Fibroblast of lung (primary cell): Measurements from ENCODE around the gene ZNF530.

Source experiments
- CTCF ChIP-seq, 2 donors: IDR thresholded peaks in 1 of 2; conservative IDR thresholded peaks in 1 of 2; 1 replicate in 1 of 2; 2 replicates in 1 of 2; pipeline ENCODE4 v1.5.1; 2011 to 2012; ENCODE audit warnings: low read length in 2 of 2, control low read depth in 1 of 2, inconsistent platforms in 1 of 2, low read depth in 1 of 2, mild to moderate bottlenecking in 1 of 2
- EZH2 ChIP-seq: IDR thresholded peaks from 2 replicates; pipeline ENCODE4 v1.5.1; 2012; ENCODE audit warnings: low read length, control low read depth, mild to moderate bottlenecking; ENCODE audit errors: missing control alignments

DNA sequence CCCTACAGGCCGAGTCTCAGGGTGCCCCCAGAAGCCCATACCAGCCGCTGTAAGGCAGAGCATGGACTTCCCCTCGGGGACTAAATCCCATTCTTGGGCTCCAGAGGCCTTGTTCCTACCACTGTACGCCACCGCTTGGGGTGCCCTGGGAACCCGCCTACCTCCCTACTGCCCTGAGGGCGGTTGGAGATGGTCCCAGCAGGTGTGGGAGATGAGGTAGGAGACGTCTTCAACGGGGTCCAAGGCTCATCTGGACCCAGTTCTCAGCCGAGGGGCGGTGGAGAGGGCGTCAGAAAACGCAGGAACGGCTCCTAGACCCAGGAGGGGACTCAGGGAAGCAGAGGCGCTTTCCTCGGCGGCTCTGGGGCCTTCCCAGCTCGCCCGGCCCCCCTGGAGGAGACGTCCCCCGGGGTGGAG lies 16.6 kb upstream of the ZNF530 start:
- TF ChIP-seq EZH2: no peak
- TF ChIP-seq CTCF (conservative IDR thresholded peaks at IDR 0.05 in 1 of 2, IDR thresholded peaks at IDR 0.05 in 1 of 2; ENCODE audit: low read depth in 1 of 2, low read length in 2 of 2): no peak
